ENCODE results near the gene MYBPC1.
"Not testable (repeated sequence)": the region's sequence is repeated elsewhere in the genome, so short reads cannot be mapped to it uniquely, and the experiment has no call there.

The MYBPC1 gene

DNA sequence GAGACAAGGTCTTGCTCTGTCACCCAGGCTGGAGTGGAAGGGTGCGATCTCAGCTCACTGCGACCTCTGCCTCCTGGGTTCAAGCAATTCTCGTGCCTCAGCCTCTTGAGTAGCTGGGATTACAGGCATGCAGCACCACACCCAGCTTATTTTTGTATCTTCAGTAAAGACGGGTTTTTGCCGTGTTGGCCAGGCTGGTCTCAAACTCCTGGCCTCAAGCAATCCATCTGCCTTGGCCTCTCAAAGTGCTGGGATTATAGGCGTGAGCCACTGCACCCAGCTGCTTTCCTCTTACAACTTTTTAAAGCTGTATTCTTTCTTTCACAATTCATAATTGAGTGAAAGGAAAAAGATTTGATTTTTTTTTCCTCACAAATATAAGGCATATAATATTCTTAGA lies 86.9 kb downstream of the MYBPC1 start:
- not testable (repeated sequence) for H3K27ac ChIP-seq (ENCODE audit: low read length); H3K9ac ChIP-seq (ENCODE audit: low read length); H3K9me3 ChIP-seq (ENCODE audit: control insufficient read depth, low read depth, low read length); H3K4me1 ChIP-seq (ENCODE audit: control insufficient read depth, low read depth, low read length); H3K36me3 ChIP-seq (ENCODE audit: control insufficient read depth, low read depth, low read length); H3K27me3 ChIP-seq (ENCODE audit: control insufficient read depth, insufficient read depth, low read length); H3K4me3 ChIP-seq (ENCODE audit: low read length)

DNA sequence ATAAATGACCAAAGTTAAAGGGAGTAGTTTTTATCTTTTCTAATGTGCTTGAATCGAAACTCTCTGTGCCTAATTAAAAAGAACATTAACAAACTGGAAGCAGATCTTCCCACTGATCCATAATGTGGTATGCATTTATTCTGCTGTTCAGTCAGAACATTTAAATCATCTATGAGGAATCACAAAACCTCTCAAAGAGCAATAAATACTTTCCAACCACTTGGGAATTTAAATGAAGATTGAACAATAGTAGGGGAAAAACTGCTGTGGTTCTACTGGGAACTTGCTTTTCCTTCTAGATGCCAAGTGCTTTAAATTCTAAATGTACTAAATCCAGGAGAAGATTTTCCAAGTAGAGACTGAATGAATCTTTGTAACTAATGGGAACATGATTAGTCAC lies 90.3 kb downstream of the MYBPC1 start:
- Histone ChIP-seq H3K36me3 (ENCODE audit: control insufficient read depth, low read depth, low read length) (no peaks in the 10 kb centered on the region), H3K9me3 (ENCODE audit: control insufficient read depth, low read depth, low read length) (no peaks in the 10 kb centered on the region), H3K27me3 (ENCODE audit: control insufficient read depth, insufficient read depth, low read length) (no peaks in the 10 kb centered on the region), H3K27ac (ENCODE audit: low read length) (no peak overlapping the region), H3K4me3 (ENCODE audit: low read length) (no peak overlapping the region), H3K9ac (ENCODE audit: low read length) (no peak overlapping the region), H3K4me1 (ENCODE audit: control insufficient read depth, low read depth, low read length) (no peaks in the 10 kb centered on the region)

DNA sequence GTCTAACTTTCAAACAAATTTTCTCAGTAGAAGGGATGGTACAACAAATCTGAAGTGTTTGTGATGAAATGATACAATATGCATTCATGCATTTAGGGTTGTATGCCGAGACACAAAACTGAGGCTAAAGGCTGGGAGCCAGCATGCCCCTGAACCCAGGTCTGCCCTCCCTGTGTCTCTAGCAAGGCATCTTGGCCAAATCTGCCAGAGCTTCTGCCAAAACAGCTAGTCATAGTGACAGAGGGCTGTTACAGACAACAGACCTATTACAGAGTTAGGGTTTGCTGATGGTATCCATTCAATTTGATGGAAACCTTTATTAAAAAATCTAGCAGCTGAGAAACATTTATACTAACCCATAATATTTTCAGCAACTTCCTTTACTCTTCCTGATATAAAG lies 91.4 kb downstream of the MYBPC1 start:
- Histone ChIP-seq H3K4me3 (ENCODE audit: low read length) (no peak overlapping the region), H3K27ac (ENCODE audit: low read length) (no peak overlapping the region)

GRCh38 chr12:101690544-101691098 lies 95.8 kb downstream of the MYBPC1 start:
- Histone ChIP-seq H3K9ac (ENCODE audit: low read length) (no peak overlapping the region), H3K4me1 (ENCODE audit: control insufficient read depth, low read depth, low read length) (no peaks in the 10 kb centered on the region), H3K27ac (ENCODE audit: low read length) (no peak overlapping the region), H3K27me3 (ENCODE audit: control insufficient read depth, insufficient read depth, low read length) (peaks cover 5% of the 10 kb centered on the region), H3K9me3 (ENCODE audit: control insufficient read depth, low read depth, low read length) (no peaks in the 10 kb centered on the region), H3K36me3 (ENCODE audit: control insufficient read depth, low read depth, low read length) (no peaks in the 10 kb centered on the region), H3K4me3 (ENCODE audit: low read length) (no peak overlapping the region)

More for the DNA sequence above, 91.4 kb downstream of the MYBPC1 start:
- H3K9ac ChIP-seq (ENCODE audit: low read length) = no peak overlapping the region
- no peaks in the 10 kb centered on the region for H3K36me3 ChIP-seq (ENCODE audit: control insufficient read depth, low read depth, low read length)
- no peaks in the 10 kb centered on the region for H3K27me3 ChIP-seq (ENCODE audit: control insufficient read depth, insufficient read depth, low read length)
- no peaks in the 10 kb centered on the region for H3K4me1 ChIP-seq (ENCODE audit: control insufficient read depth, low read depth, low read length)
- H3K9me3 ChIP-seq (ENCODE audit: control insufficient read depth, low read depth, low read length) = no peaks in the 10 kb centered on the region

- H3K27ac ChIP-seq (ENCODE audit: low read length) = no peak overlapping the region
- H3K36me3 ChIP-seq (ENCODE audit: control insufficient read depth, low read depth, low read length) = no peaks in the 10 kb centered on the region
Measured at GRCh38 chr12:101691503-101692096, 96.8 kb downstream of the MYBPC1 start.

DNA sequence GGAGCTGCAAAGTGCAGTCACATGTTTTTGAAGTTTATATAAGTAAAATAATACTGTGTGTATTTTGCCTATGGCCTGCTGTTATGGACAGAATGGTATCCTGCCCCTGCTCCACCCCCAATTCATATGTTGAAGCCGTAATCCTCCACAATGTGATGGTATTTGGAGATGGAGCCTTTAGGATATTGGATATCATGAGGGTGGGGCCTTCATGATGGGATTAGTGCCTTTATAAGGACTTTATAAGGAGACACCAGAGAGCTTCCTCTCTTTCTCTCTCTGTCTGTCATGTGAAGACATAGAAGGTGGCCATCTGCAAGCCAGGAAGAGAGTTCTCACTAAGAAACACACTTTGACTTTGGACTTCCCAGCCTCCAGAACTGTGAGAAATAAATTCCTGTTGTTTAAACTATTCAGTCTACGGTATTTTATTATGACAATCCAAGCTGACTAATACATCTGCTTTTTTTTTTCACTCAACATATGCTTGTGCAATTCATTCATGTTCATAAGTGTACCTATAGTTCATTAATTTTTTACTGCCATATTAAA lies 99.6 kb downstream of the MYBPC1 start:
- Histone ChIP-seq H3K27ac (ENCODE audit: low read length) (no peak overlapping the region), H3K27me3 (ENCODE audit: control insufficient read depth, insufficient read depth, low read length) (peaks cover 29% of the 10 kb centered on the region), H3K36me3 (ENCODE audit: control insufficient read depth, low read depth, low read length) (no peaks in the 10 kb centered on the region), H3K9ac (ENCODE audit: low read length) (no peak overlapping the region), H3K4me3 (ENCODE audit: low read length) (no peak overlapping the region), H3K4me1 (ENCODE audit: control insufficient read depth, low read depth, low read length) (no peaks in the 10 kb centered on the region), H3K9me3 (ENCODE audit: control insufficient read depth, low read depth, low read length) (no peaks in the 10 kb centered on the region)

More at GRCh38 chr12:101691503-101692096, 96.8 kb downstream of the MYBPC1 start:
- Histone ChIP-seq H3K9ac (ENCODE audit: low read length) (no peak overlapping the region), H3K4me3 (ENCODE audit: low read length) (no peak overlapping the region), H3K4me1 (ENCODE audit: control insufficient read depth, low read depth, low read length) (no peaks in the 10 kb centered on the region), H3K9me3 (ENCODE audit: control insufficient read depth, low read depth, low read length) (no peaks in the 10 kb centered on the region), H3K27me3 (ENCODE audit: control insufficient read depth, insufficient read depth, low read length) (peaks cover 15% of the 10 kb centered on the region)

GRCh38 chr12:101694986-101695385 lies 100.2 kb downstream of the MYBPC1 start:
- Histone ChIP-seq H3K4me3 (ENCODE audit: low read length) (no peak overlapping the region), H3K4me1 (ENCODE audit: control insufficient read depth, low read depth, low read length) (no peaks in the 10 kb centered on the region), H3K27ac (ENCODE audit: low read length) (no peak overlapping the region), H3K27me3 (ENCODE audit: control insufficient read depth, insufficient read depth, low read length) (peaks cover 29% of the 10 kb centered on the region), H3K36me3 (ENCODE audit: control insufficient read depth, low read depth, low read length) (no peaks in the 10 kb centered on the region), H3K9ac (ENCODE audit: low read length) (no peak overlapping the region), H3K9me3 (ENCODE audit: control insufficient read depth, low read depth, low read length) (no peaks in the 10 kb centered on the region)

- Histone ChIP-seq H3K4me1 (ENCODE audit: control insufficient read depth, low read depth, low read length) (no peaks in the 10 kb centered on the region), H3K27ac (ENCODE audit: low read length) (no peak overlapping the region), H3K9ac (ENCODE audit: low read length) (no peak overlapping the region), H3K9me3 (ENCODE audit: control insufficient read depth, low read depth, low read length) (no peaks in the 10 kb centered on the region), H3K36me3 (ENCODE audit: control insufficient read depth, low read depth, low read length) (no peaks in the 10 kb centered on the region), H3K4me3 (ENCODE audit: low read length) (no peak overlapping the region), H3K27me3 (ENCODE audit: control insufficient read depth, insufficient read depth, low read length) (peaks cover 29% of the 10 kb centered on the region)
Measured at GRCh38 chr12:101695706-101696105, 100.9 kb downstream of the MYBPC1 start.

GRCh38 chr12:101696251-101697196 lies 101.8 kb downstream of the MYBPC1 start:
- Histone ChIP-seq H3K4me1 (ENCODE audit: control insufficient read depth, low read depth, low read length) (no peaks in the 10 kb centered on the region), H3K9me3 (ENCODE audit: control insufficient read depth, low read depth, low read length) (no peaks in the 10 kb centered on the region), H3K36me3 (ENCODE audit: control insufficient read depth, low read depth, low read length) (no peaks in the 10 kb centered on the region), H3K27ac (ENCODE audit: low read length) (no peak overlapping the region), H3K4me3 (ENCODE audit: low read length) (peak overlapping the region; percentile 91), H3K27me3 (ENCODE audit: control insufficient read depth, insufficient read depth, low read length) (peaks cover 29% of the 10 kb centered on the region), H3K9ac (ENCODE audit: low read length) (peak overlapping the region; percentile 71)

DNA sequence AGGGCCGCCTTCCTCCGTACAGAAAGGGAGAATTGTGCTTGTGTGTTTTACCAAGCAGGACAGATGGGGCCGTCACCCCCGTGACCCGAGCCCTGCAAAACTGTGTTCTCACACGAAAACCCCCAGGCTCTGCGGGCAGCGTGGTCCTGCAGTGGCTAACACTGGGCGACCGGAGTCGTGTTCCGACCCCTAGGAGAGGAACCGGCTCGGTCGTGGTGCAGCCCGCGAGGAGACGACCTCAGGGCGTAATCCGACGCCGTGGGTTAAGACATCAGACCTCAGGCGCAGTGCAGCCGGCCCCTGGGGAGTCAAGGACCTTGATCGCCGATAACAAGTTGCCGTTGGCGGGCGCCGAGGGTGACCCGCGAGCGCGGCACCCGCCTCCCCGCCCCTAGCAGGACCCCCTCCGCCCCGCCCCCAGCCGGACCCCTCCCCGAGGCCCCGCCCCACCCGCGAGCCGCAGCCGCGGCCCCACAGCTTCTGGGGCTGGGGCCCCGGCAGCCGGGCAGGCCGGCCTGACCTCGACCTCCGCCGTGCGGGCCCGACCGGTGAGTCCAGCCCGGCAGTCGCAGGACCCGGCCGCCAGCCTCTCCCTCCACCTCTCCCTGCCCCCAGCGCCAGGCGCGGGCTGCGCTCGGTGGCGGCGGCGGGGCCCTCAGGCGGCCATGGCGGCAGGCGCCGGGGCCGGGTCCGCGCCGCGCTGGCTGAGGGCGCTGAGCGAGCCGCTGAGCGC lies 102.6 kb downstream of the MYBPC1 start, which contains the start of gene CHPT1:
CHPT1 (plus strand) TSS at position 444 of the 733 bp plus-strand sequence; CDS start at position 666, 222 bp downstream.
- H3K27ac ChIP-seq (ENCODE audit: low read length) = no peak within 1 kb of the TSS
- no peaks in the 10 kb centered on the region for H3K4me1 ChIP-seq (ENCODE audit: control insufficient read depth, low read depth, low read length)
- H3K4me3 ChIP-seq (ENCODE audit: low read length) = peak within 1 kb of the TSS; percentile 91
- no peaks in the 10 kb centered on the region for H3K9me3 ChIP-seq (ENCODE audit: control insufficient read depth, low read depth, low read length)
- H3K27me3 ChIP-seq (ENCODE audit: control insufficient read depth, insufficient read depth, low read length) = peaks cover 29% of the 10 kb centered on the region
- no peaks in the 10 kb centered on the region for H3K36me3 ChIP-seq (ENCODE audit: control insufficient read depth, low read depth, low read length)
- H3K9ac ChIP-seq (ENCODE audit: low read length) = peak within 1 kb of the TSS; percentile 71
